Mucosa of descending colon (tissue), 3 donors: ENCODE results near the gene ZNF583. TPM values are rescaled to one million over a fixed set of nuclear protein-coding genes. Genes with fewer than 3 reads are reported as not detected.

Experiments
- ATAC-seq: fragments of 200-7000 bp; cut with Tn5 transposase; one replicate; pipeline ENCODE4 v1.9.1; 2020; ENCODE audit warnings: mild to moderate bottlenecking, moderate library complexity
- DNase-seq, 3 donors: peaks; one replicate each; pipeline ENCODE4 v3.0.0-alpha.2; 2020
- H3K36me3 ChIP-seq: fragments of 200-600 bp; one replicate; pipeline ENCODE4 v1.8.0; 2021; ENCODE audit warnings: low read depth, mild to moderate bottlenecking
- H3K4me1 ChIP-seq: fragments of 200-600 bp; one replicate; pipeline ENCODE4 v1.8.0; 2021; ENCODE audit warnings: low read depth, mild to moderate bottlenecking
- H3K4me3 ChIP-seq: fragments of 200-600 bp; one replicate; pipeline ENCODE4 v1.8.0; 2021; ENCODE audit warnings: mild to moderate bottlenecking
- H3K9me3 ChIP-seq: fragments of 200-600 bp; one replicate; pipeline ENCODE4 v1.8.0; 2021; ENCODE audit warnings: mild to moderate bottlenecking
- intact Hi-C, 2 donors: fragments of 100-400 bp; cut with DNase I in 1 of 2; cut with micrococcal nuclease in 1 of 2; formaldehyde crosslinking; loops; one replicate each; pipeline versions ENCODE4 v1.11.0 to v1.11.1; 2022; cut with DNase I, micrococcal nuclease
- long read RNA-seq, 2 donors: library from polyadenylated mRNA; unstranded; transcript quantifications; one replicate each; pipeline ENCODE4 v2.0.0, GENCODE V29; 2019 to 2021
- total RNA-seq, 3 donors: library from RNA; stranded (reverse); fragmentation: NEBNext Ultra II Directional in 2 of 3; extraction: Animal tissue kit (Norgen Biotek cat#: 25700) in 2 of 3; gene quantifications; one replicate each; pipeline versions ENCODE4 v1.2.1 to v1.2.4, GENCODE V29; 2021 to 2023
- TF ChIP-seq, protein P1 (sequence below): fragments of 200-600 bp; IDR thresholded peaks from one replicate; pipeline ENCODE4 v1.8.0; 2022; ENCODE audit warnings: antibody characterized with exemption, mild to moderate bottlenecking
- donor health status: DM: no; HTN: no; CAD: no; lungs with moderate emphysema.
- donor health status: DM: no; HTN: no; CAD: no.
- donor health status: DM: no; HTN: yes; CAD: no.

Gene ZNF583
- total RNA-seq, result 10 to 100 TPM in 1 of 3 donors, 1 to 10 TPM in 2; 1.4 to 11.2 (median 2.1) TPM
- long read RNA-seq, donor 1, full-length matches to known transcripts, result 6 of 6 reads
- long read RNA-seq, donor 1, partial matches to known transcripts, result 0 of 6 reads
- long read RNA-seq, donor 1, other reads (novel, unspliced or antisense), result 0 of 6 reads
- long read RNA-seq, donor 2, partial matches to known transcripts, result 0 of 1 reads
- long read RNA-seq, donor 2, other reads (novel, unspliced or antisense), result 1 of 1 reads

DNA sequence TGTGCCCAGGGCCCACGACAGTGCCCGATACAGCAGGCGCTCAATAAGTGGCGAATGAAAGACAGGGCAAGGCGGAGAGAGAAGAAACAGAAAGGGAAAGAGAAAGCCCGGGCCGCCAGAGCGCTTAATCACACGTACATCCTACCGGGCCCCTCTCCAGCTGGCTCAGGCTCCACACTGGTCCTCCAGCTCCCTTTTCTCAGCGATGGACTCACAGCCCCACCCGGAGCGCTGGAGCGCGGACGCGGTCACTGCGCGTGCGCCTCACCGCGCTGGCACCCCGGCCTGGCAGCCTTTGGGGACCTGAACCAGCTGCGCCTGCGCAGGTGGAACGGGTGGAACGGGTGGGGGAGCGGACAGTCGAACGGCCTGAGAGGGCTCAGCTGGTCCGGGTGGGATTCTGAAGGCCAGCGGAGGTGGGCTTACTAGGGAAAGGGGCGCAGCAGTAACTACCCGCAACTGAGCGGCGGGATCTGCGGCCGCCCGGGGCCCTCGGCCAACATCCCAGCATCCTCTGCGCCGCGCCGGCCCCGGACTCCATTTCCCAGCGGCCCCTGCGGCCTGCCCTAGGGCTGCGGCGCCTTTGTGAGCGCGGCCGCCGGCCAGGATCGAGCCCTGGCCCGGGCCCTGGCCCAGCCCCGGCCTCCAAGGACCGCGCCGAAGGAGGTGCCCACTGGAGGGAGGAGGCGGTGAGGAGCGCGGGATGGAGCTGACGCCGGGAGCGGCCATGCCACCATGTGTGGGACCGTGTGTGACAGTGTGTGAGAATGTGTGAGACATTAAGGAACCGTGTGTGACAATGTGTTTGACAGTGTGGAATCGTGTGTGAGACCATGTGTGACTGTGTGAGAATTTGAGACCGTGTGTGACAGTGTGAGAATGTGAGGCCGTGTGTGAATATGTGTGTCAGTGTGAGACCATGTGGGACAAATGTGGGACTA is at the start of gene ZNF583:
Gene ZNF583, plus strand, starts transcription at position 569 of the 941 bp plus-strand sequence. CDS start 2,783 bp downstream, outside the sequence.
- no peaks in the 10 kb centered on the region for H3K36me3 ChIP-seq
- TF ChIP-seq, protein P1, sequence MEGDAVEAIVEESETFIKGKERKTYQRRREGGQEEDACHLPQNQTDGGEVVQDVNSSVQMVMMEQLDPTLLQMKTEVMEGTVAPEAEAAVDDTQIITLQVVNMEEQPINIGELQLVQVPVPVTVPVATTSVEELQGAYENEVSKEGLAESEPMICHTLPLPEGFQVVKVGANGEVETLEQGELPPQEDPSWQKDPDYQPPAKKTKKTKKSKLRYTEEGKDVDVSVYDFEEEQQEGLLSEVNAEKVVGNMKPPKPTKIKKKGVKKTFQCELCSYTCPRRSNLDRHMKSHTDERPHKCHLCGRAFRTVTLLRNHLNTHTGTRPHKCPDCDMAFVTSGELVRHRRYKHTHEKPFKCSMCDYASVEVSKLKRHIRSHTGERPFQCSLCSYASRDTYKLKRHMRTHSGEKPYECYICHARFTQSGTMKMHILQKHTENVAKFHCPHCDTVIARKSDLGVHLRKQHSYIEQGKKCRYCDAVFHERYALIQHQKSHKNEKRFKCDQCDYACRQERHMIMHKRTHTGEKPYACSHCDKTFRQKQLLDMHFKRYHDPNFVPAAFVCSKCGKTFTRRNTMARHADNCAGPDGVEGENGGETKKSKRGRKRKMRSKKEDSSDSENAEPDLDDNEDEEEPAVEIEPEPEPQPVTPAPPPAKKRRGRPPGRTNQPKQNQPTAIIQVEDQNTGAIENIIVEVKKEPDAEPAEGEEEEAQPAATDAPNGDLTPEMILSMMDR, result no peak
- intact Hi-C loops, result no loop called here
- peak within 1 kb of the TSS; percentile 58 for H3K4me3 ChIP-seq
- H3K4me1 ChIP-seq, result peaks cover 4% of the 10 kb centered on the region
- peak; percentile 93 to 97 (median 95) for DNase-seq
- peaks cover 69% of the 10 kb centered on the region for H3K9me3 ChIP-seq
- ATAC-seq, result peak; percentile 97

DNA sequence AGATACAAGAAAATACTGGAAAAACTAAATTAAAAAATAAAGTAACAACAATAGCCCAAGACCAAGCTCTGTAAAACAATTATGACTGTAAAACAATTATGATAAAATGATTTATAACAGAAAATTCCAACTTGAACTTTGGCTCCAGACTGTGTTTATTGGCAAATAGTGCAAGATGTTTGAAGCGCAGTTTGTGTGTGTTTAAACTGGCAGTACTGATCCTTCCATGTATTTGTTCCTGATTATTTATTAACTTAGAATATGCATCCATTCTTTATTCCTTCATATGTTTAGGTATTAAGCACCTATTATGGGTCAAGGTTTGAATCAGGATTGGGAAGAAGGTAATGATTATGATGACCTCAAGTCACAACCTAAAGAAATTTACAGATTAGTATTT is 48.6 kb upstream of the ZNF583 start:
- Histone ChIP-seq H3K9me3 (peaks cover 8% of the 10 kb centered on the region), H3K4me1 (peaks cover 4% of the 10 kb centered on the region), H3K4me3 (no peak overlapping the region), H3K36me3 (no peaks in the 10 kb centered on the region)
- ATAC-seq (no peak), DNase-seq (no peak)
- TF ChIP-seq, protein P1, result no peak
- intact Hi-C loops, result loop anchor here (10.0 kb wide), 1 partner anchor 281 kb away; no protein-coding TSS in a partner anchor

DNA sequence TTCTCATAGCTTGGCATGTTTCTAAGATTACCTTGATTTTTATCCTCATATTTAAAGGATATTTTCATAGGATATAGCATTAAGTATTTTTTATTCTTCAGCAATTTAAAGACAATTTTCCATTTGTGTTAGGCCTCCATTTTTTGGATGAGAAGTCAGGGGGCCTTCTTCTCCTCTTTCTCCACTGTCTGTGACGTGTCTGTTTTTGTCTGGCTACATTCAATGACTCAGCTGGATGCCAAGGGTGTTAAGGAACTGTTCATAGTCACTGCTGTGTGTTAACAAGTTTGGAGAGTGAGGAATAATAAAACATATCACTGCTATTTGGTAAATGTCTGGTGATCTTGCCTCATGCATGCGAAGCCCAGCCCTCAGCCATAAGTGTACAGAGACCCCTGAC is 47.2 kb upstream of the ZNF583 start:
- intact Hi-C loops, result loop anchor here (10.0 kb wide), 1 partner anchor 282 kb away; no protein-coding TSS in a partner anchor
- Histone ChIP-seq H3K36me3 (no peaks in the 10 kb centered on the region), H3K4me1 (peaks cover 4% of the 10 kb centered on the region), H3K4me3 (no peak overlapping the region), H3K9me3 (peaks cover 20% of the 10 kb centered on the region)
- no peak for DNase-seq
- TF ChIP-seq, protein P1, result no peak
- no peak for ATAC-seq

DNA sequence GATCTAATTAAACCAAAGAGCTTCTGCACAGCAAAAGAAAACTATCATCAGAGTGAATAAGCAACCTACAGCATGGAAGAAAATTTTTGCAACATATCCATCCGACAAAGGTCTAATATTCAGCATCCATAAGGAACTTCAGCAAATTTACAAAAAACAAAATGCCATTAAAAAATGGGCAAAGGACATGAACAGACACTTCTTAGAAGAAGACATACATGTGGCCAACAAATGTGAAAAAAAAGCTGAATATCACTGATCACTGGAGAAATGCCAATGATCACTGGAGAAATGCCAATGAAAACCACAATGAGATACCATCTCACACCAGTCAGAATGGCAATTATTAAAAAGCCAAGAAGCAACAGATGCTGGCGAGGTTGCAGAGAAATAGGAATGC is 43.3 kb upstream of the ZNF583 start:
- no peak for ATAC-seq
- intact Hi-C loops, result no loop called here

More for the DNA sequence above, 43.3 kb upstream of the ZNF583 start:
- Histone ChIP-seq H3K4me3 (no peak overlapping the region), H3K4me1 (peaks cover 1% of the 10 kb centered on the region), H3K36me3 (no peaks in the 10 kb centered on the region), H3K9me3 (peaks cover 35% of the 10 kb centered on the region)
- TF ChIP-seq, protein P1, result no peak
- DNase-seq, result no peak
